PC-3 (cell line): Measurements from ENCODE around the gene ARFGEF2. TPM values are rescaled to one million over a fixed set of nuclear protein-coding genes. Genes with fewer than 3 reads are reported as not detected.
A peak's percentile ranks its signal among the peaks of the same experiment; 100 is the strongest.

Experiments used
- ATAC-seq: fragments of 200-7000 bp; cut with Tn5 transposase; 2 replicates; pipeline ENCODE4 v1.9.1; 2020; ENCODE audit warnings: mild to moderate bottlenecking, moderate library complexity
- BruUV-seq: library from RNA; stranded (reverse); fragments of 400-500 nt; replicated peaks from 2 replicates; lab custom pipeline; 2021; lab: Mats Ljungman, UMichigan
- CTCF ChIA-PET: fragments of 300-600 bp; sonication (Branson Sonifier 250); formaldehyde crosslinking; loops from one replicate; lab custom pipeline; 2022; ENCODE audit warnings: antibody characterized with exemption; lab: Charles Lee
- POLR2A ChIA-PET: fragments of 300-600 bp; sonication (Branson Sonifier 250); formaldehyde crosslinking; loops from one replicate; lab custom pipeline; 2022; ENCODE audit warnings: antibody characterized with exemption; ENCODE audit not compliant: unreplicated experiment; lab: Charles Lee
- DNase-seq: peaks from one replicate; pipeline ENCODE4 v3.0.0-alpha.2; 2015
- H2AFZ ChIP-seq: fragments of 300-600 bp; sonication (generic); 2 replicates; pipeline ENCODE4 v1.6.0; 2016; ENCODE audit warnings: antibody characterized with exemption, low read length
- H3F3A ChIP-seq: fragments of 300-600 bp; sonication (generic); one replicate; pipeline ENCODE4 v1.6.0; 2017; ENCODE audit warnings: antibody characterized with exemption, low read length, control low read depth, mild to moderate bottlenecking; ENCODE audit not compliant: unreplicated experiment
- H3K27ac ChIP-seq: fragments of 300-600 bp; sonication (generic); 2 replicates; pipeline ENCODE4 v1.5.1; 2016; ENCODE audit warnings: mild to moderate bottlenecking, low read length
- H3K27me3 ChIP-seq: fragments of 300-600 bp; sonication (generic); 2 replicates; pipeline ENCODE4 v1.6.1; 2016; ENCODE audit warnings: low read length, mixed read lengths
- H3K36me3 ChIP-seq: fragments of 300-600 bp; sonication (generic); 2 replicates; pipeline ENCODE4 v1.6.1; 2016; ENCODE audit warnings: low read depth, mixed run types, low read length, mixed read lengths
- H3K4me1 ChIP-seq: fragments of 300-600 bp; sonication (generic); 2 replicates; pipeline ENCODE4 v1.5.1; 2016; ENCODE audit warnings: low read length; ENCODE audit not compliant: insufficient read depth
- H3K4me2 ChIP-seq: fragments of 300-600 bp; sonication (generic); 2 replicates; pipeline ENCODE4 v1.6.0; 2016; ENCODE audit warnings: low read length
- H3K4me3 ChIP-seq: fragments of 300-600 bp; sonication (generic); 2 replicates; pipeline ENCODE4 v1.5.1; 2016; ENCODE audit warnings: mild to moderate bottlenecking, low read length, mixed read lengths
- H3K79me2 ChIP-seq: fragments of 300-600 bp; sonication (generic); 2 replicates; pipeline ENCODE4 v1.6.1; 2017; ENCODE audit warnings: low read length, mixed read lengths
- H3K9ac ChIP-seq: fragments of 300-600 bp; sonication (generic); 2 replicates; pipeline ENCODE4 v1.6.0; 2016; ENCODE audit warnings: mild to moderate bottlenecking, low read length
- H3K9me2 ChIP-seq: fragments of 300-600 bp; sonication (generic); replicated peaks from 2 replicates; pipeline ENCODE4 v1.6.1; 2016; ENCODE audit warnings: mixed run types, low read length, mixed read lengths
- H3K9me3 ChIP-seq: fragments of 300-600 bp; sonication (generic); 2 replicates; pipeline ENCODE4 v1.6.1; 2016; ENCODE audit warnings: low read length, mixed read lengths
- H4K20me1 ChIP-seq: fragments of 300-600 bp; sonication (generic); 2 replicates; pipeline ENCODE4 v1.6.1; 2016; ENCODE audit warnings: low read length, mixed read lengths
- EZH2 ChIP-seq: fragments of 300-600 bp; sonication (generic); IDR thresholded peaks from one replicate; pipeline ENCODE4 v1.6.1; 2017; ENCODE audit warnings: antibody characterized with exemption, mild to moderate bottlenecking, low read length; ENCODE audit not compliant: unreplicated experiment
- EZH2phosphoT487 ChIP-seq: fragments of 300-600 bp; sonication (generic); IDR thresholded peaks from 2 replicates; pipeline ENCODE4 v1.6.1; 2018; ENCODE audit warnings: mild to moderate bottlenecking, antibody characterized with exemption, low read length, borderline replicate concordance
- intact Hi-C: fragments of 100-400 bp; cut with micrococcal nuclease; formaldehyde crosslinking; loops from 2 replicates; pipeline ENCODE4 v1.9.0; 2023
- total RNA-seq: library from RNA; depleted of rRNA; stranded (reverse); fragments of >200 nt; gene quantifications from 2 replicates; pipeline ENCODE4 v1.2.3, GENCODE V29; 2014
- TF ChIP-seq, protein P1 (sequence below): fragments of 300-600 bp; sonication (generic); conservative IDR thresholded peaks from 2 replicates; pipeline ENCODE4 v1.5.1; 2017; ENCODE audit warnings: antibody characterized with exemption, low read depth, mild to moderate bottlenecking, low read length

The ARFGEF2 gene
- total RNA-seq, 1 experiment from 2014 or later, result 33.5 TPM

DNA sequence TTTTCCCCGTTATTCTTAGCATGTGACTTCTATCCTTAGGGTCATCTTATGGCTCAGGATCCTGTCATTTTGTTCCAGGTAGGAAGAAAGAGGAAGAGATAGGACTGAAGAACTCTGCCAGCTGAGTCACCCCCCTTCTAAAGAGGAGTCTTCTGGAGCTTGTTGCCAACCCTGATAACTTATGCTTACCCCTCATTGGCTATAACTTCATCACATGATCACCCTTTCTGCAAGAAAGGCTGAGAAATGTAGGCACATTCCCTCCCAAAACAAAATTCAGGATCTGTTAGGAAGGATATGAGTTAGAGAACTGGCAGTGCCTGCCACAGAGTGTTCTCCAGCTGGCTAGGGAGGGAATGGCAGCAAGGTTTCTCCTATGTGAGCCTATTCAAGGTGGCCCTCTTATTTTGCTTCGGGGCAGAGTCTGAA lies 35.6 kb downstream of the ARFGEF2 start:
- BruUV-seq, result no TSS peak
- Histone ChIP-seq H3K4me2 (no peak overlapping the region), H3K27ac (no peak overlapping the region), H3K27me3 (no peaks in the 10 kb centered on the region), H3K9me2 (no peaks in the 10 kb centered on the region), H3K9ac (no peak overlapping the region), H3K9me3 (no peaks in the 10 kb centered on the region), H3K4me3 (no peak overlapping the region), H3F3A (no peaks in the 10 kb centered on the region), H2AFZ (no peak overlapping the region), H3K36me3 (peaks cover 56% of the 10 kb centered on the region), H3K79me2 (no peaks in the 10 kb centered on the region), H4K20me1 (no peaks in the 10 kb centered on the region; the same call in 1 of the 2 replicates), H3K4me1 (peaks cover 7% of the 10 kb centered on the region)
- intact Hi-C loops, result no loop called here
- ChIA-PET POLR2A (no interaction called here), CTCF (interaction anchor here (0.5 kb wide), 1 partner anchor 52 kb away, joined by 14 read pairs; no protein-coding TSS in a partner anchor)
- ATAC-seq (no peak), DNase-seq (no peak)
- TF ChIP-seq EZH2phosphoT487 (no peak), EZH2 (no peak)
- TF ChIP-seq, protein P1, sequence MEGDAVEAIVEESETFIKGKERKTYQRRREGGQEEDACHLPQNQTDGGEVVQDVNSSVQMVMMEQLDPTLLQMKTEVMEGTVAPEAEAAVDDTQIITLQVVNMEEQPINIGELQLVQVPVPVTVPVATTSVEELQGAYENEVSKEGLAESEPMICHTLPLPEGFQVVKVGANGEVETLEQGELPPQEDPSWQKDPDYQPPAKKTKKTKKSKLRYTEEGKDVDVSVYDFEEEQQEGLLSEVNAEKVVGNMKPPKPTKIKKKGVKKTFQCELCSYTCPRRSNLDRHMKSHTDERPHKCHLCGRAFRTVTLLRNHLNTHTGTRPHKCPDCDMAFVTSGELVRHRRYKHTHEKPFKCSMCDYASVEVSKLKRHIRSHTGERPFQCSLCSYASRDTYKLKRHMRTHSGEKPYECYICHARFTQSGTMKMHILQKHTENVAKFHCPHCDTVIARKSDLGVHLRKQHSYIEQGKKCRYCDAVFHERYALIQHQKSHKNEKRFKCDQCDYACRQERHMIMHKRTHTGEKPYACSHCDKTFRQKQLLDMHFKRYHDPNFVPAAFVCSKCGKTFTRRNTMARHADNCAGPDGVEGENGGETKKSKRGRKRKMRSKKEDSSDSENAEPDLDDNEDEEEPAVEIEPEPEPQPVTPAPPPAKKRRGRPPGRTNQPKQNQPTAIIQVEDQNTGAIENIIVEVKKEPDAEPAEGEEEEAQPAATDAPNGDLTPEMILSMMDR, result no peak

DNA sequence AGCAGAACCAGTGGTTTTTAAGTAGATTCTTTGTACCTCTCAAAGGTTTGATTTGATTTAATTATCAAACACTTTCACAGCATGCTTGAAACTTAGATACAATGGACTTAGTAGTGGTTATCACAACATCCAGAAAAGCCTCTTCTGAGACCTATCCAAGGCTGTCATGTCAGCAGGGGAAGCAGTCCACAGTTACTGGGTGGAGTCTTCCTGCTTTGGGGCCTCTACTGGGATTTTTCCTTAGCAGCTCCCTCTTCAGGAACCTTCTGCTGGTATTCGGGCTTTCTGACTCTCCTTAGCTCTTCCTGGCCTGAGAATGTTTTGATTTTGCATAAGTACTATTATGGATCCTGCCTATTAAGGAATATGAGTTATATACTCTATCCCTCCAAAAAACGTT lies 36.0 kb downstream of the ARFGEF2 start:
- ATAC-seq, result 0 out of 2 replicates have a peak, but pooled peaks have one; percentile 17
- CTCF ChIA-PET, result interaction anchor here (0.5 kb wide), 1 partner anchor 53 kb away, joined by 14 read pairs; no protein-coding TSS in a partner anchor
- Histone ChIP-seq H3K9ac (no peak overlapping the region), H3K9me2 (no peaks in the 10 kb centered on the region), H3K27ac (no peak overlapping the region), H3K36me3 (peaks cover 52% of the 10 kb centered on the region), H3K79me2 (no peaks in the 10 kb centered on the region), H3K4me3 (no peak overlapping the region), H3K9me3 (no peaks in the 10 kb centered on the region), H4K20me1 (no peaks in the 10 kb centered on the region; the same call in 1 of the 2 replicates), H2AFZ (no peak overlapping the region), H3K4me1 (peaks cover 7% of the 10 kb centered on the region), H3F3A (no peaks in the 10 kb centered on the region), H3K4me2 (no peak overlapping the region), H3K27me3 (no peaks in the 10 kb centered on the region)
- POLR2A ChIA-PET, result interaction anchor here (0.5 kb wide), 1 partner anchor 48 kb away, joined by 3 read pairs; no protein-coding TSS in a partner anchor
- TF ChIP-seq, protein P1, result no peak
- TF ChIP-seq EZH2phosphoT487, result no peak
- no peak for TF ChIP-seq EZH2
- intact Hi-C loops, result no loop called here
- BruUV-seq, result no TSS peak
- no peak for DNase-seq

DNA sequence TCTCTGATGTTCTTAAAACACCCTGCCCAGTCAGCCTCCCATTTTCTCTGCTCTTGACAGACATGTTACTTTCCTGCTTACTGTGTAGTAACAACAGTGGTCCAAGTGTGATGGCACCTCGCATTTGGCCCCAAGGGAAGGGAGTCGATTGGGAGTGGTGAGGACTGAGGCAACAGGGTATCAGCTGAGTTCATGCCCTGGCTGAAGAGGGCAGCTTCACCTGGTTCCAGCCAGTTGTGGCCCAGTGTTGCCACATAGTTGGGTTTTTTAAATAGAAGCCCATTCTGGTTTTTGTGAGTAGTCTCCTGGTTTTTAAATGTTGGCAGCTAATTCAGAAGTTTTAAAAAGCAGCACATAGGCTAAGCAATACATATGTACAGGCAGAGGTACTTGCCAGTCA lies 37.2 kb downstream of the ARFGEF2 start:
- Histone ChIP-seq H3K4me2 (no peak overlapping the region), H4K20me1 (no peaks in the 10 kb centered on the region), H3F3A (no peaks in the 10 kb centered on the region), H3K79me2 (no peaks in the 10 kb centered on the region), H3K27ac (no peak overlapping the region), H3K9ac (no peak overlapping the region), H3K4me1 (peaks cover 7% of the 10 kb centered on the region), H3K9me3 (no peaks in the 10 kb centered on the region), H3K36me3 (peaks cover 49% of the 10 kb centered on the region), H3K27me3 (no peaks in the 10 kb centered on the region), H3K4me3 (no peak overlapping the region), H3K9me2 (no peaks in the 10 kb centered on the region), H2AFZ (no peak overlapping the region)
- ChIA-PET POLR2A (interaction anchor here (0.6 kb wide), 1 partner anchor 1525 kb away, joined by 4 read pairs; no protein-coding TSS in a partner anchor), CTCF (no interaction called here)
- ATAC-seq (no peak), DNase-seq (no peak)
- intact Hi-C loops, result no loop called here
- BruUV-seq, result no TSS peak
- TF ChIP-seq EZH2phosphoT487, result no peak
- TF ChIP-seq, protein P1, result no peak
- TF ChIP-seq EZH2, result no peak
